HG03457 (cell line): Measurements from ENCODE around the gene YEATS4.
A peak's percentile ranks its signal among the peaks of the same experiment; 100 is the strongest.

ENCODE experiments used
- ATAC-seq: cut with Tn5 transposase; IDR thresholded peaks from one replicate; pipeline ENCODE4 v1.9.1; 2021; ENCODE audit warnings: moderate number of reproducible peaks; ENCODE audit not compliant: unreplicated experiment

Gene YEATS4

DNA sequence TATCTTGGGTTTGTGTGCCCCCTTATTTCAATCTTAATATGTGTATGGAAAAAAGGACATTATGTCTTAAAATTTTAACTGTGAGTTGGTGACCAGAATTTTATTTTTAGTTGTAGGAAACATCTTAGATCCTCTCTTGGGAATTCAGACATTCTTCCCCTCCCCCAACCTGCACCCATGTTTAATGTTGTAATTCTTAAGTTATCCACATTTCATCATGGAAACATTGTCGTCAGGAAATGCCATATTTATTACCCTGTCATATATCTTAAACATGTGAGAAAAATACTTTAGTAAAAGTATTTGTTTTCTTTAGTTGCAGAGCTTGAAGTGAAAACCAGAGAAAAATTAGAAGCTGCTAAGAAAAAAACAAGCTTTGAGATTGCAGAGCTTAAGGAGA lies 30.3 kb downstream of the YEATS4 start:
- no peak for ATAC-seq

DNA sequence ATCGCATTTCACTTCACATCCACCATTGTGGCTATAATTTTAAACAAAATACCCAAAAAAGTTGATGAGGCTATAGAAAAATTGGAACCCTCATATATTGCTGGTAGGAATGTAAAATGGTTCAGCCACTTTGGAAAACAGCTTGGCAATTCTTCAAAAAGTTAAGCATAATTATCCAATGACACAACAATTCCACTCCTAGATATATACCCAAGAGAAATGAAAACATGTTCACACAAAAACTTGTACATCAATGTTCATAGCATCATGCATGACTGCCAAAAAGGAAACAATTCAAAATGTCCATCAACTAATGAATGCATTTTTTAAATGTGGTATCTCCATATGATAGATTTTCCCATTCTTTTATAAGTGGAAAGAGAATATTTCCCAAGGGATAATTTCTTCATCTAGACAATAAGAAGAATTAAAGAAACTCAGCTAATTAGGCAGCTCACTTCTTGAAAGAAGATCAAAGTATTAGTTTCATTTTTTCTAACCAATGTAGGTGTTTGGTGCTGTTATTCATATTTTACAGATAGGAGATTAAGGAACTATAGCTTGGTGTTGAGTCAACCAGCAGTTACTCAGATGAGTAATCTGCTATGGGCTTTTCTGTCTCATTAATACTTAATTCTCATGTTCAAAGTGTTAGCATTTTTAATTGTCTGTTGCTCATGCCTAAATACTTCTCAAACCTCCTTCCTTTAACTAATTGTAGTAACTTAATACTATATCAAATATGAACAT lies 32.8 kb downstream of the YEATS4 start:
- peak; percentile 52 for ATAC-seq

DNA sequence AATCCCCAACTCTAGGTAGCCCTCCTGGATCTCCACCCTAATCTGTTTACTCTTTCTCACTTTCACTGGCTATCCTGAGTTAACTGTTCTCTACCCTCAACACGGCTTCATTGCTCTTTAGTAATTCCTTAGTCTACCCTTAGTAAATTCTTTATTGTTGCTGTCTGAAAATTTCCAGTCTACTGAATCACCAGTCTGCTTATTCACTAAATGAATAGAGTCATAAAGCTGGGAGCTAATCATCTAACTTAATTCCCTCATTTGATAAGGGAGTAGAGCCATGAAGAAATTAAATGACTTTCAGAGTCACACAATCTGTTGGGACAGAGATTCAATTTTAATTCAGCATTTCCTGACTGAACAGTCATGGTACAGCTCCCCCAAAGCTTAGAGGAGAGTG lies 36.5 kb downstream of the YEATS4 start:
- ATAC-seq: no peak

GRCh38 chr12:69396963-69397362 lies 37.4 kb downstream of the YEATS4 start:
- no peak for ATAC-seq

- no peak for ATAC-seq
Measured at GRCh38 chr12:69397978-69398377, 38.4 kb downstream of the YEATS4 start.

GRCh38 chr12:69401940-69402339 lies 42.4 kb downstream of the YEATS4 start:
- ATAC-seq: no peak

GRCh38 chr12:69404851-69405565 lies 45.5 kb downstream of the YEATS4 start:
- ATAC-seq: no peak

DNA sequence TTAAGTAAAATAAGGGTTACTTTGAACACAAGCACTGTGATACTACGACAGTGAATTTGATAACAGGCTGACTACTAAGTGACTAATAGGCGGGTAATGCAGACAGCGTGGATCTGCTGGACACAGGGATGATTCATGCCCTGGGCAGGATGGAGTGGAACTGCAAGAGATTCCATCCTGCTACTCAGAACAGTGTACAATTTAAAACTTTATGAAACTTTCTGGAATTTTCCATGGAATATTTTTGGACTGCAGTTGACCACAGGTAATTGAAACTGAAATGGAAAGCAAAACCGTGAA lies 46.0 kb downstream of the YEATS4 start:
- ATAC-seq: no peak

GRCh38 chr12:69406217-69406616 lies 46.7 kb downstream of the YEATS4 start:
- ATAC-seq: no peak

DNA sequence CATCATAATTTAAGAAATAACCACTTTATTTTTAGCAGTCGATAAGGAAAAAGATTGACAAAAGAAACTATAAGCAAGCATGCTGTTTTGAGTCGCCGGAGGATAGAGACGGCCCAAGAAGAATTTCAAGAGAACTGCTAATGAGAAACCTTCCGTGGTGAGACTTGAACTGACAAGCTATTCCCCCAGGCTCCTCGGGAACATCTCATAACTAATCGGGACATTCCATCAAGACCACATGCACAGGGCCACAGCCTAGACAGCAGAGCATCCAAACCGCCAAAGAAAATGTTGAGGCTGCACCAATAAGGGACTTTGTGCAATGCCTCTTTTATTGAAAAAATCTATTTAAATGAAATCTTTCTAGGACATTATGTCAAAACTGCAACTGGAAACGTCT lies 51.0 kb downstream of the YEATS4 start:
- no peak for ATAC-seq

DNA sequence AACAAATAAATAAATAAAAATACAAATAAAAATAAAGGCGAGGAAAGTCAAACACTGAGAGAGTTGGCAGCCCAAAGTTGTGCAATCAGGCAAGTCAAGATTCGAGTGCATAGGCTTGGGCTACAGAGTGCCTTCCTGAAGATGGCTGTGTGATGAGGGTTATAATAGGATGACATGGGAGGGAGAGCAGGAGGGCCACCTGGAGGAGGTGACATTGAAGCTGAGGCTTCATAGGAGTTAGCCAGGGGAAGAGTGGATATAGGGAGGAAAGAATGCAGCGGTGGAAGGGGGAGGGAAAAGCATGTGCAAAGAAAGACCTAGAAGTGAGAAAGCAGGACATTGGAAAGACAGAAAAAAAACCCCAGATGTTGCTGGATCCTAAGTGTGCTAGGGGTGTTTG lies 53.1 kb downstream of the YEATS4 start:
- ATAC-seq: no peak

DNA sequence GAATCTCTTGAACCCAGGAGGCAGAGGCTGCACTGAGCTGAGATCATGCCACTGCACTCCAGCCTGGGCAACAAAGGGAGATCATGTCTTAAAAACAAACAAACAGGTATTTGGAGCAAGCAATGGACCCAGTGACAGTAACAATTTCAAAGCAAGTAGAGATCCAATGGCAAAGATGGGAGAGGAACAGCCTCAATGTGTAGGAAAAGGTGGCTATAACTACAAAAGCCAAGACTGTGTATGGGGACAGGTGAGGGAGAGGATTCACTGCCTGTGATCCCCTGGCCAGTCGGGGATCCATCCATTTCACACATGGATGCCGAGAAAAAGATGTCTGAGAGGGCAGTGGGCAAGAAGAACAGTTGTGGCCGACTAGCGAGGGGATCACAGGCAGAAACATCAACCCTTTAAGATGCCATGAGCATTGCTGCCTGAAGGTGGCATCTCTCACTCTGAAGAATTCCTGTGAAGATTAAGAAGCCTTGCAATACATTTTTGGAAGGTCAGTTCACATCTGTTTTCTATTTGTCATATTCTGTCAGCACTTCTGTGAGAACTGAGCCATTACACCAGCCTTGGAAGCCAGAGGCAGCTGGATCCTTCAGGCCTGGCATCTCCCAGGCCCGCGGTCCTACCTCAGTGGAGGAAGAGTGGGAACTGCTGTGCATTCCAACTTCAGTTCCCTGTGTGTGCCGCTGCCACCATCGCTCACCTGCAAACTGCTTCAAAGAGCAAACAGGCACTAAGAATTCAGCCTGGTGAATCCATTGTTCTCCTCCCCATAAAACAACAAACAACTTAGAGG lies 56.1 kb downstream of the YEATS4 start:
- ATAC-seq: no peak

GRCh38 chr12:69417231-69417630 lies 57.7 kb downstream of the YEATS4 start:
- no peak for ATAC-seq

DNA sequence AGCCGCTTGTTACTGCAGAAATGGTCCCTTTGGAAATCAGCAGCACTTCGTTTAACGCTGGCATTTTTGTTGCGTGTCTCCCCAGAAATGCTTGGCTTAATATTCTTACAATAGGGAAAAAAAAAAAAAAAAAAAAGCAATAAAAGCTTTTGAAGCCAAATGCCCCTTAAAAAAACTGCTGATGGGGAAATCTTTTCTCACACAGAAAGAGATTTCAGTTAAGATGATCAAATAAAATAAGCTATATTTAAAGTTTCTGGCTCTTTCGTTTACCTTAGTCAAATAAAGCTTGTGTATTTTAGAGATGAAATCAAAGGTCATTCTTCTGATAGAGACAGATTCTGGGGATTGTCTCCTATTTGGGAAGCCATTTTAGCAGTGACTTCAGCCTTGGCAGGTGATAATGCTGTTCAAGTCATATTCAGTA lies 58.2 kb downstream of the YEATS4 start:
- no peak for ATAC-seq

DNA sequence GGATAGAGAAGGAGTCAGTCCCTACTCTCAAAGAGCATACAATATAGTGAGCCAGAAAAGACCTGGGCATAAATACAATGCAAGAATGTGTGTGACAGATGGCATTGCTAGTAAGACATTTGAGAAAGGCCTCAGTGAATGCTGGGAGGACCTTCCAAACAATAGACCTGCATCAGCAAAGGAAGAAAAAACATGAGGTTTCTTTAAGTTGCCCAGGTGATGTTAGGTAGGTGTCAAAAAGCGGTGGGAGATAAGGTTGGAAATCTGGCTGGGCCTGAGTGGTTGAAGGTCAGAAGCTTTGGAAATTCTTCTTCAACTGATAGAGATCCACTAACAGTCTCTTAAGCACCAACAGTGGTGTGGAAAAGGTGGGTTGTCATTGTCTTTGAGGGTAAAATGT lies 60.2 kb downstream of the YEATS4 start:
- ATAC-seq: no peak

DNA sequence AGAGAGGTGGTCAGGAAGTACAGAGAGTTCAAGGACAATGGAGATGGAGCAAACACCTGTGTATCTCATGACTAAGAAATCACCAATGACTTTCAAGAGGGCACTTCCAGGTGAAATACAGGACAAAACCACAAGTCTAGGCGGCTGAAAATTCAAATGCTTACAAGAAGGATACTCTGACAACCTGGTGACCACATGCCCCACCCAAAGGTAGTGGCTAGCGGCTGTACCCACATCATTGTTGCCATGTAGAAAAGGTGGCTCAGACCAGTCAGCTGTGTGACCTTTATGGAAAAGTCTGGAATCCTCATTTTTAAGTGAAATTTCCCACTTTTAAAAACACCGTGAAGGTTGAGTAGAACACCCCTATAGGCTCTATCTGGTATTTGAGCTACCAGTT lies 62.0 kb downstream of the YEATS4 start:
- no peak for ATAC-seq

GRCh38 chr12:69423037-69423905 lies 63.7 kb downstream of the YEATS4 start:
- no peak for ATAC-seq

DNA sequence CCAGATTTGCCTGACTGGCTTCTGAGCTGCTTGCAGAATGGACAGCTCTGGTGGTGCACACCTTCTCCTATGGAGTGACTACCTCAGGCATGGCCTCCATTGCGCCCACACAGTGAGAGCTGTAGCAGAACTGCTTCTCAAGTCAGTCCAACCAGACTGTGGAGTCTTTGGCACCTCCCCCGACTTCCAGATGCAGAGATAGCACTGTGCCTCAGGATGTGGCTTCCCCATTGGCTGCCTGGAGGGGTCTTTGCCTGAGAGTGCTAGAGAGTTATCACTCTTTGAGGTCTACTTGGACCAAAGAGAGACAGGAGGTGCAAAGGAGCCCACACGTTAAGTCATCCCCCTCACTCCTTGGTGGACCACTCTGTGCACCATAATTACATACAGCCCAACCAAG lies 65.9 kb downstream of the YEATS4 start:
- ATAC-seq: no peak

GRCh38 chr12:69428351-69429073 lies 69.0 kb downstream of the YEATS4 start:
- ATAC-seq: no peak

- ATAC-seq: no peak
Measured at GRCh38 chr12:69430942-69431590, 71.5 kb downstream of the YEATS4 start.
